ES-I3 (cell line): ENCODE data around the gene TXNRD2.
"Not testable (repeated sequence)": the region's sequence is repeated elsewhere in the genome, so short reads cannot be mapped to it uniquely, and the experiment has no call there.

Experiments
- H3K36me3 ChIP-seq: 2 replicates; pipeline ENCODE4 v1.6.1; 2013; ENCODE audit warnings: mild to moderate bottlenecking, low read length, control low read depth, moderate library complexity; ENCODE audit not compliant: insufficient read depth
- H3K4me1 ChIP-seq: 2 replicates; pipeline ENCODE4 v1.6.1; 2013; ENCODE audit warnings: mild to moderate bottlenecking, control low read depth, low read length; ENCODE audit not compliant: insufficient read depth
- H3K9ac ChIP-seq: 2 replicates; pipeline ENCODE4 v1.6.1; 2013; ENCODE audit warnings: low read depth, mild to moderate bottlenecking, low read length, moderate library complexity
- H3K9me3 ChIP-seq: 2 replicates; pipeline ENCODE4 v1.6.1; 2013; ENCODE audit warnings: mild to moderate bottlenecking, low read length, moderate library complexity; ENCODE audit not compliant: control insufficient read depth, insufficient read depth

The TXNRD2 gene

DNA sequence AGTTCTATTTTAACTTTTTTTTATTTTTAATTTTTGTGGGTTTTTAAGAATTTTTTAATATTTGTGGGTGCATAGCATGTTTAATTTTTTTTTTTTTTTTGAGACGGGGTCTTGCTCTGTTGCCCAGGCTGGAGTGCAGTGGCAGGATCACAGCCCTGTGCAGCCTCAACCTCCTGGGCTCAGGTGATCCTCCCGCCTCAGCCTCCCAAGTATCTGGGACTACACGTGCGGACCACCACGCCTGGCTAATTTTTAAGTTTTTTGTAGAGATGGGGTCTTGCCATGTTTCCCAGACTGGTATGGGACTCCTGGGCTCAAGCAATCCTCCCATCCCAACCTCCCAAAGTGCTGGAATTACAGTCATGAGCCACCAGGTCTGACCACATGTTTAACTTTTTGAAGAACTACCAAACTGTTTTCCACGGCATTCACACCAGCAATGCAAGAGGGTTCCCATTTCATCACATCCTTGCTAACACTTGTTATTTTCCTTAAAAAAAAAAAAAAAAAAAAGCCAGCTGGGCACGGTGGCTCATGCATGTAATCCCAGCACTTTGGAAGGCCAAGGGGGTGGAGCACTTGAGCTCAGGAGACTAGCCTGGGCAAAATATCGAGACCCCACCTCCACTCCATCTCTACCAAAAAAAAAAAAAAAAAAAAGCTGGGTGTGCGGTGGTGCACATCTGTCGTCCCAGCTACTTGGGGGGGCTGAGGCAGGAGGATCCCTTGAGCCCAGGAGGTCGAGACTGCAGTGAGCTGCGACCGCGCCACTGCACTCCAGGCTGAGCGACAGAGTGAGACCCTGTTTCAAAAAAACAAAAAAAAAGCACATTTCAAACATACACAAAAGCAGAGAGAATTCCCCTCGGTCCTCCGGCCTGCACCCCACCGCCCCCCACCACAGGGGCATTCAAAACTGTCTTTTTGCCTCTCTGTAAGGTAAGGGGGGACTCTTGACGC lies 16.7 kb upstream of the TXNRD2 start:
- H3K9me3 ChIP-seq = no peaks in the 10 kb centered on the region
- peak overlapping the region; percentile 80 for H3K9ac ChIP-seq
- peaks cover 14% of the 10 kb centered on the region; the same call in 1 of the 2 replicates for H3K4me1 ChIP-seq
- no peaks in the 10 kb centered on the region for H3K36me3 ChIP-seq

DNA sequence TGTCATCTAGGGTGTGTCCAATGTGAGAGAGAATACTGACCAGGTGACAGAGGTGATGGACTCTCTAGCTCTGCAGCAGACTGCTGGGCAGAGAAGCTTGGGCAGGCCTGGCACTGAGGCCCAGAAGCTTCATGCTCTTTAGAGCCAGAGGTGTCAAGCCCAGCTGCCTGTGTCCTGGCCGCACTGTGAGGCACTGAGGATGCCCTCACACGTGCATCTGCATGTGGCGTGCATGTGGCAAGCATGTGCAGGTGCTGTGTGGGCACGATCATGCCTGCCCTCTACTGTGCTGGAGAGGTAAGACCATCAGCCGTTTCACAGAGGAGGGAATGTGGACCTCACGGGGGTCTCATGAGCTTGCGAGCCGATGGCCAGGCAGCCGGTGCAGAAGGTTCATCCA lies 15.8 kb upstream of the TXNRD2 start:
- no peaks in the 10 kb centered on the region for H3K36me3 ChIP-seq
- peaks cover 9% of the 10 kb centered on the region; the same call in 1 of the 2 replicates for H3K4me1 ChIP-seq
- H3K9ac ChIP-seq = no peak overlapping the region
- H3K9me3 ChIP-seq = no peaks in the 10 kb centered on the region

DNA sequence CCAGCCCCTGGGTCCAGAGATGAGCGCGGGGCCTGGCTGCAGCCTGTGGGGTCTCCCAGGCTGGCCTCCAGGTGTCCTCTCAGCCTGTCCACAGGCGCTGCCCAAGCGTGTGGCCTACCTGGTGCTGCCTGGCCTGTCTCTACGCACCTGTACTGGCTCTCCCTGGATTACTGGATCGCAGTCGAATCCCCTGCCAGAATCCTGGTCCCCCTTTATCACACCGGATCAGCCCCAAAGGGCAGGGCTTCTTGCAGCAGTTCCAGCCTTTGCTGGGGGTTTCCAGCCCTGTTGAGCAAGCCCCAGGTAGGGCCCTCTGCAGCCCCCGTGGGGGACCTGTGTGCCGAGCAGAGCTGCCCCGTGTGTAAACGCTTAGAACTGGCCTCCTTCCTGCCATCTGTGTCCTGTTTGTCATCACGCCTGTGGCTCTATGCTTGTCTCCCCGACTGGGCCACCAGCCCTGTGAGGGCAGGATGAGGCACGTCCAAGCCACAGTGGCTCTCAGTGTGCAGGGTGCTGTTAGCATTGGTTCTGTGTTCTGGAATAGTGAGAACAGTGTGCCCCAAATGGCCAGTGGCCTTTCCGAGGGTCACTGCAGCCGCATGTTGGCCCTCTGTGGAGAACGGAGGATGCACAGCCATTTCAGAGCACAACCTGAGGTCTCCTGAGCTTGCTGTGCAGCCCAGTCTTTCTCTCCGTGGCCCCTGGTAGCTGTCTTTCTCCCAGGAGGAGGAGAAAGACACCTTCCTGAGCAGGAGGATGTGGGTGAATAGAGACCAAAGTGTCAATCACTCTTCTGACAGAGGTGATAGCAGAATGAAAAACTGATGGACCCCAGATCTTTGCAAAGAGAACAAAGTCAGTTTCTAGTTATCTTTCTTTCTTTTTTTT lies 13.9 kb upstream of the TXNRD2 start:
- Histone ChIP-seq H3K9me3 (no peaks in the 10 kb centered on the region), H3K36me3 (no peaks in the 10 kb centered on the region), H3K4me1 (peaks cover 8% of the 10 kb centered on the region; the same call in 1 of the 2 replicates), H3K9ac (no peak overlapping the region)

DNA sequence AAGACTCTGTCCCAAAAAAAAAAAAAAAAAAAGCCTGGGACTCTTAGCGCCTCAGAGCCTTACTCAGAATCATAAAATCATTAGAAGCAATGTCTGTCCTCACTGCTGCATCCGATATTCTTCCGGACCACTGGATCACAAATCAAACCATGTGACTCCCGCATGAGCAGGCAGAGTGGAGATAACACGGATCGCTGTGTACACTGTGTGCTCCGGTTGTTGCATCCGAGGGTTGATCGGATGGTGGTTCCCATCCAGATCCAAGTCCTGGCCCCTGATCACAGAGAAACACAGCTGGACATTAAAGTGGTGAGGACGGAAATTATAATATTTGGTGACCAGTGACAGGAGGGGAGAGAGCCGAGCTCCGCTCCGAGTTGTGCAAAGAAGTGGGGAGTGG lies 9.7 kb upstream of the TXNRD2 start:
- no peak overlapping the region for H3K9ac ChIP-seq
- H3K9me3 ChIP-seq = no peaks in the 10 kb centered on the region
- no peaks in the 10 kb centered on the region for H3K36me3 ChIP-seq
- H3K4me1 ChIP-seq = peaks cover 10% of the 10 kb centered on the region; the same call in 1 of the 2 replicates

DNA sequence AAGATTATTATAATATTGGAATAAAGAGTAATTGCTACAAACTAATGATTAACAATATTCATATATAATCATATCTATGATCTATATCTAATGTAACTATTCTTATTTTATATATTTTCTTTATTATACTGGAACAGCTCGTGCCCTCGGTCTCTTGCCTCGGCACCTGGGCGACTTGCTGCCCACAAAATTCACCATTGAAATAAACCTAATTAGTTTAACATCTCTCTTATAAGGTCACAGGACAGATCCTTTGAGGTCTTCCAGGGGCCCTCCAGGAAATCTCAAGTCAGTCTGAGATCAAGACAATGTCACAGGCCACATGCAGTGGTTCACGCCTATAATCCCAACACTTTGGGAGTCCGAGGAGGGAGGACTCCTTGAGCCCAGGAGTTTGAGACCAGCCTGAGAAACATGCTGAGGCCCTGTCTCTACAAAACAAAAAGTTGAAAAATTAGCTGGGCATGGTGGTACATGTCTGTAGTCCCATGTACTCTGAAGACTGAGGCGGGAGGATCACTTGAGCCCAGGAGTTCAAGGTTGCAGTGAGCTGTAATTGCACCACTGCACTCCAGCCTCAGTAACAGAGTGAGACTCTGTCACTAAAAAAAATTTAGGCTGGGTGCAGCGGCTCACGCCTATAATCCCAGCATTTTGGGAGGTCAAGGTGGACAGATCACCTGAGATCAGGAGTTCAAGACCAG lies 6.6 kb upstream of the TXNRD2 start:
- Histone ChIP-seq H3K9me3 (no peaks in the 10 kb centered on the region), H3K4me1 (peaks cover 11% of the 10 kb centered on the region), H3K36me3 (no peaks in the 10 kb centered on the region), H3K9ac (no peak overlapping the region)

DNA sequence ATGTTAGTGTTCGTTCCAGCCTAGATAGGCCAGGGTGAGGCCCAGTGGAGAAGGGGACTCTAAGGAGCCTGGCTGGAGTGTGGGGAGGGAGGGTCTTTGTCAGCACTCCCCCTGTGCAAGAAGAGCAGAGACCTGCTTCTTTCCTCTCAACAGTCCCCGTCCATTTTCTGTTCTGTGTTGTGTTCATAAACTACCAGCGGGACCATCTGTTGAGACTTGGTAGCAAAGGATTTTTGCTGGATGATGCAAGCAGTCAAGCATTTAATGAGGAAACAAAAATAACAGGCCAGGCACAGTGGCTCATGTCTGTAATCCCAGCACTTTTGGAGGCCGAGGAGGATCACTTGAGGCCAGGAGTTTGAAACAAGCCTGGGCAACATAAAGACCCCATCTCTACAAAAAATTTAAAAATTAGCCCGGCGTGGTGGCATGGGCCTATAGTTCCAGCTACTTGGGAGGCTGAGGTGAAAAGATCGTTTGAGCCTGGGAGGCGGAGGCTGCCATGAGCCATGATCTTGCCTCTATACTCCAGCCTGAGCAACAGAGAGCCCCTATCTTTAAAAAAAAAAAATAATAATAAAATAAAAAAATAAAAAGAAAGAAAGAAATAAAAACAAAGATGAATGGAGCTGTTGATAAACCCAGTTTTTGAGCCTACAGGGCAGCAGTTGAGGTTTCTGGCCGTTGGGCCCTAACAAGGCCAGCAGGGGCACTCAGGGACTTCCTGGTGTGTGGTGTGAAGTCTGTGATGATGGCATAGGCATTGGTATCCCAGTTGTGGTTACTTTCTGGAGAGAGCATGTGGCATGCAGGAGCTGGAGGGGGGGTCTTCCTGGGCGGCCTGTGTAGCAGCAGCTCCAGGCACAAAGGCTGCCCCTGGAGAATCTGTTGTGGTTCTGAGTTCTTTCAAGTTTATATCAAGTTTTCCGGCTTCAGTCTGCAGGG lies 1.7 kb upstream of the TXNRD2 start:
- no peaks in the 10 kb centered on the region for H3K9me3 ChIP-seq
- no peak overlapping the region for H3K9ac ChIP-seq
- H3K36me3 ChIP-seq = no peaks in the 10 kb centered on the region
- H3K4me1 ChIP-seq = peaks cover 11% of the 10 kb centered on the region

DNA sequence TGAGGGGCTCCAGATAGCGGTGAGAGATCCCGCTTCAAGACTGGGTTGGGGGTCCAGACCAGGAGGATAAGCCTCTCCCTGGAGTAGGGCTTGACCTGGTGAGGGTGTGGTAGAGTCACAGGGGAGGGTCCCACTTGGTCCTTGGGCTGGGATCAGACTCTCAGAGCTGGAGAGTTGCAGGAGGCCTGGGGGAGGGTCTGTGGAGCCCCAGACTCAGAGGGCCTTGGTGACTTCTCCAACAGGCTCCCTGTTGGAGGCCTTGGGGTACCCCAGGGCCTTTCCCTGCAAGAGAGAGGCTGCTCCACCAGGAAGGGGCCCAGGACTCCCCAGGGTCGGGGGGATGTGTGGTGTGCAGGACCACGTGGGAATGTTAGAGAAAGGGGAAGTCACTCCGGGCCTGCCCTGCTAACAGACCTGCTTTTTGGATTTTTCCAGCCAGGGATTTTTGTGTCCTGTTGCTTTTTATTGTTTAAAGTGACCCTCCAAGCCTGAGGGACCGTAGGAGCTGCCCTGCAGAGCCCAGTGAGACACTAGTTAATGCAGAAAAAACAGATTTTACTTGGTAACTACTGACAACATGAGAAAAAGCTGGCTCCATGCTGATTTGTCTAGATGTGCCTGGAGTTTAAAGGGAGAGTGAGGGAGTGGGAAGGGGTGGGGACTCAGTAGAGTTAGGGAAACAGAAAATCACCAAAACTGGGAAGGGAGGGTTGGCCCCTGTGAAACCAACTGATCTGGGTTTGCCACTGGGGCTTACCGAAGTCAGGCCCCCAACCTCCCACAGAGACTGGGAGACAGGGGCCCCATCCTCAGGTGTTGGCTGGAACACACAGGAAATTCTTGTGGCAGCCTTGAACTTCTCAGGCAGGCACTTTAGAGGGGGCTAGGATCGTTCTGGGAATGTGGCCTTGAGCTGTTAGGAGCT lies 801 bp upstream of the TXNRD2 start:
- Histone ChIP-seq H3K36me3 (no peaks in the 10 kb centered on the region), H3K9ac (no peak overlapping the region), H3K9me3 (no peaks in the 10 kb centered on the region), H3K4me1 (peaks cover 8% of the 10 kb centered on the region)

DNA sequence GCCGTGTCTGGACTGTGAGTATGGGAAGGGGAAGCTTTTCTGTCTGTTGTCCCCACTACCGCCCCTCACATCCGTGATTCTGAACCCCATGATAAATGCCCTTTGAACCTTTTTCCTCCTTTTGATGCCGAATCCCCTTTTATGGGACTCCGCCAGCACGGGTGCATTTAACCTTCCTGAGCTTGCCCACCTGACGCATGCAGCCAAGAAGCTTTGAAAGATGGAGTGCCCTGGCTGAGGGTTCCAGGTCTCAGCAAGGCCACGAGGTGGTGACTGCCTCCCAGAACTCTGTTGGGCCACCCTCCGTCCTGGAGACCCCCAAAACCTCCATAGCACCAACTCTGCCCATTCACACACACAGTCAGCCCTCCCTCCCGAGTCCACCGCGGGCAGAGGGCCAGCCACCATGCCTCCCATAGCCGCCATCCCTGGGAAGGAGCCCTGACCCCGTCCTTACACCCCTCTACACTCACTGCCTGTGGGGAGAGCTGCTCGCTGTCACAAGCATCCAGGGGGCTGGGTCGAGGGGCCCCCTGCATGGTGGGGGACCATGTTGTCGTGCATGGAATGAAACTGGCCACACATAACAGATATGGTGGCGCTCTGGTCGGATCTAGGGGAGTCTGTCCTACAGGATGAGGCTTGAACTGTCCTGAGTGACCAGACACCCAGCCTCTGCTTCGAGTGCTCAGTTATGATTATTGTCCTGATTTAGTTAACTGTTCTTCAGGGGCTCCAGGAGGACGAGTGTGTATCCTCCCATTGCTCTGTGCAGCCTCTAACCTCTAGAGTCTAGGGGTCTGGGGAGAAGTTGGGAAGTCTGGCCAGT lies 868 bp downstream of the TXNRD2 start:
- Histone ChIP-seq H3K4me1 (peaks cover 8% of the 10 kb centered on the region), H3K9me3 (peaks cover 5% of the 10 kb centered on the region; the same call in 1 of the 2 replicates), H3K9ac (no peak overlapping the region), H3K36me3 (no peaks in the 10 kb centered on the region)

DNA sequence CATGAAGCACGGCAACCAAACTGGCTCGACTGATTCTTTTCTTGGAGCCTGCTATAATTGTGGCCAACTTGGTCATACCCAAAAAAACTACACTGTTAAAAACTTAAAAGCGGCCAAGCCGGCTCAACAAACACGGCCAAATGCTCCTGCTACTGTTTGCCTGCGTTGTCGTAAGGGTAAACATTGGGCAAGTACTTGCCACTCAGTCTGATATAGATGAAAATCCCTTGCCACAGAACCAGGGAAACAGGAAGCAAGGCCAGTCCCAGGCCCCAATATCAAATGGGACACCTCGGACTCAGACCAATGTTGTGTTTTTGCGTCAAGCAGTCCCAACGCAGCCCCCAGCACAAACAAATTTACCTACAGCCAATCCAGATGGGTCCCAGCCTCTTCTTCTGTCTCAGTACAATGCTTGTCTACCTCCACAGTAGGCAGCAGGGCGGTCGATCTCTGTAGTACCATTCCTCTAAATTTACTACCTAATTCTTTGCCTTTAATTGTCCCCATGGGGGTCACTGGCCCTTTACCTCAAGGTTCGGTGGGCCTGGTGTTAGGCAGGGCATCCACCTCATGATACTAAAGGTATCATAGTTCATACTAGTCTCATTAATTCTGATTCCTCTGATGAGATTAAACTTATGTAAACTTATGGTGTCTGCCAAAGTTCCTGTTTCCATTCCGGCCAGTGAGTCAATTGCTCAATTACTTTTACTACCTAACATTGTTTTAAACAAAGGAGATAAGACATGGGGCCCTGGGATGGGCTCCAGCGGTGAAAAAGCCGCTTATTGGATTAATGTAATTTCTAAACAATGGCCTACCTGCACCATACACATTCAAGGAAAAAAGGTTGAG lies 3.8 kb downstream of the TXNRD2 start:
- H3K4me1 ChIP-seq = peaks cover 3% of the 10 kb centered on the region
- H3K36me3 ChIP-seq = no peaks in the 10 kb centered on the region
- H3K9ac ChIP-seq = no peak overlapping the region
- H3K9me3 ChIP-seq = peaks cover 5% of the 10 kb centered on the region; the same call in 1 of the 2 replicates

DNA sequence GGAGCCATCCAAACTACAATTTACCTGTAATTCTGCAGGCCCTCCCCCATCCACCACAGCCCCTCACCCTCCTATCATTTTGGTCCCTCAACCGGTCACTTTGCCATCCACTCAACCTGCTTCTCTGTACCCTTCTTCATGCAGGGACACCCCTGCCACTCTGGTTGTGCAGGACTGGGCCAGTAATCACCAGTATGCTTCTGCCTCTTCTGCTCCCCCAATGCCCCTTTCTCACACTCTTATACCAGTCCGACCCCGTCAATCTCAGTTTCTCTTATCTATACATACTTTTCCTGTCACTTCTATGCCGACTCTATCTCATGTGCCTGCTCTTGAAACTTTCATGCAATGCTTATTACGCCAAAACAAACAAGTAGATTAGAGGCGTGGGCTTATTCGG lies 5.1 kb downstream of the TXNRD2 start:
- Histone ChIP-seq H3K36me3 (no peaks in the 10 kb centered on the region), H3K9me3 (peaks cover 5% of the 10 kb centered on the region; the same call in 1 of the 2 replicates), H3K4me1 (no peaks in the 10 kb centered on the region), H3K9ac (no peak overlapping the region)

DNA sequence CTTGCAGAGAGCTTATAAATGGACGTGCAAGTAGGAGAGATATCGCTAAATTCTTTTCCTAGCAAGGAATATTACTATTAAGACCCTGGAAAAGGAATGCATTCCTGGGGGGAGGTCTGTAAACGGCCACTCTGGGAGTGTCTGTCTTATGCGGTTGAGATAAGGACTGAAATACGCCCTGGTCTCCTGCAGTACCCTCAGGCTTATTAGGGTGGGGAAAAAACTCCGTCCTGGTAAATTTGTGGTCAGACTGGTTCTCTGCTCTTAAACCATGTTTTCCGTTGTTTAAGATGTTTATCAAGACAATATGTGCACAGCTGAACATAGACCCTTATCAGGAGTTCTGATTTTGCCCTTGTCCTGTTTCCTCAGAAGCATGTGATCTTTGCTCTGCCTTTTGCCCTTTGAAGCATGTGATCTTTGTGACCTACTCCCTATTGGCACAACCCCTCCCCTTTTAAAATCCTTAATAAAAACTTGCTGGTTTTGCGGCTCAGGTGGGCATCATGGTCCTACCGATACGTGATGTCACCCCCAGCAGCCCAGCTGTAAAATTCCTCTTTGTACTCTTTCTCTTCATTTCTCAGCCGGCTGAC lies 6.4 kb downstream of the TXNRD2 start:
- H3K9me3 ChIP-seq, H3K4me1 ChIP-seq, H3K36me3 ChIP-seq, H3K9ac ChIP-seq: not testable (repeated sequence)
